ENCODE measurements around the gene JCAD. TPM values are rescaled to one million over a fixed set of nuclear protein-coding genes. Genes with fewer than 3 reads are reported as not detected.

Gene JCAD
- total RNA-seq, 3 donors from 2014 or later (not counting 1 experiment from before 2014, with no cell fraction given): 0.07 to 0.43 TPM; not detected in 1

- Mint-ChIP-seq H3K9me3 (no peaks in the 10 kb centered on the region), H3K4me3 (no peak overlapping the region), H3K36me3 (no peaks in the 10 kb centered on the region), H3K4me1 (peaks cover 0 to 4% of the 10 kb centered on the region in 2 donors), H3K27me3 (ENCODE audit: low read depth in 2 of 2) (peaks cover 15 to 23% of the 10 kb centered on the region in 2 donors), H3K27ac (no peak overlapping the region)
- DNase-seq (no peak), ATAC-seq (no peak)
- TF ChIP-seq, protein P1, sequence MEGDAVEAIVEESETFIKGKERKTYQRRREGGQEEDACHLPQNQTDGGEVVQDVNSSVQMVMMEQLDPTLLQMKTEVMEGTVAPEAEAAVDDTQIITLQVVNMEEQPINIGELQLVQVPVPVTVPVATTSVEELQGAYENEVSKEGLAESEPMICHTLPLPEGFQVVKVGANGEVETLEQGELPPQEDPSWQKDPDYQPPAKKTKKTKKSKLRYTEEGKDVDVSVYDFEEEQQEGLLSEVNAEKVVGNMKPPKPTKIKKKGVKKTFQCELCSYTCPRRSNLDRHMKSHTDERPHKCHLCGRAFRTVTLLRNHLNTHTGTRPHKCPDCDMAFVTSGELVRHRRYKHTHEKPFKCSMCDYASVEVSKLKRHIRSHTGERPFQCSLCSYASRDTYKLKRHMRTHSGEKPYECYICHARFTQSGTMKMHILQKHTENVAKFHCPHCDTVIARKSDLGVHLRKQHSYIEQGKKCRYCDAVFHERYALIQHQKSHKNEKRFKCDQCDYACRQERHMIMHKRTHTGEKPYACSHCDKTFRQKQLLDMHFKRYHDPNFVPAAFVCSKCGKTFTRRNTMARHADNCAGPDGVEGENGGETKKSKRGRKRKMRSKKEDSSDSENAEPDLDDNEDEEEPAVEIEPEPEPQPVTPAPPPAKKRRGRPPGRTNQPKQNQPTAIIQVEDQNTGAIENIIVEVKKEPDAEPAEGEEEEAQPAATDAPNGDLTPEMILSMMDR (IDR thresholded peaks at IDR 0.05): no peak
- Histone ChIP-seq H3K4me1 (ENCODE audit: control insufficient read depth, insufficient read depth, low read length) (no peaks in the 10 kb centered on the region), H3K9me3 (ENCODE audit: control insufficient read depth, insufficient read depth, low read length) (no peaks in the 10 kb centered on the region), H3K27me3 (ENCODE audit: control insufficient read depth, insufficient read depth, low read length) (no peaks in the 10 kb centered on the region), H3K36me3 (ENCODE audit: control insufficient read depth, insufficient read depth, low read length) (no peaks in the 10 kb centered on the region), H3K27ac (ENCODE audit: low read length) (no peak overlapping the region), H3K4me3 (ENCODE audit: low read length) (no peak overlapping the region)
- intact Hi-C loops (cut with micrococcal nuclease): no loop called here
- 59% methylated on average over 8 of the region's 11 CpGs for WGBS (ENCODE audit: insufficient coverage)
These were observed 10.8 kb upstream of the JCAD start for GRCh38 chr10:30070001-30070685.

- no peaks in the 10 kb centered on the region for H3K4me1 ChIP-seq (ENCODE audit: control insufficient read depth, insufficient read depth, low read length)
- Mint-ChIP-seq H3K4me1 (peaks cover 0 to 4% of the 10 kb centered on the region in 2 donors), H3K9me3 (no peaks in the 10 kb centered on the region), H3K27ac (no peak overlapping the region), H3K36me3 (no peaks in the 10 kb centered on the region), H3K27me3 (ENCODE audit: low read depth in 2 of 2) (peaks cover 19 to 23% of the 10 kb centered on the region in 2 donors), H3K4me3 (no peak overlapping the region)
- H3K27ac ChIP-seq (ENCODE audit: low read length): no peak overlapping the region
- no peak for DNase-seq
- TF ChIP-seq, protein P1 (IDR thresholded peaks at IDR 0.05): no peak
- no peak for ATAC-seq
- no peak overlapping the region for H3K4me3 ChIP-seq (ENCODE audit: low read length)
- 98% methylated on average over 4 of the region's 4 CpGs for WGBS (ENCODE audit: insufficient coverage)
- H3K27me3 ChIP-seq (ENCODE audit: control insufficient read depth, insufficient read depth, low read length): no peaks in the 10 kb centered on the region
- no peaks in the 10 kb centered on the region for H3K36me3 ChIP-seq (ENCODE audit: control insufficient read depth, insufficient read depth, low read length)
- no peaks in the 10 kb centered on the region for H3K9me3 ChIP-seq (ENCODE audit: control insufficient read depth, insufficient read depth, low read length)
- intact Hi-C loops (cut with micrococcal nuclease): no loop called here
These were observed 9.3 kb upstream of the JCAD start for GRCh38 chr10:30068492-30069223.

DNA sequence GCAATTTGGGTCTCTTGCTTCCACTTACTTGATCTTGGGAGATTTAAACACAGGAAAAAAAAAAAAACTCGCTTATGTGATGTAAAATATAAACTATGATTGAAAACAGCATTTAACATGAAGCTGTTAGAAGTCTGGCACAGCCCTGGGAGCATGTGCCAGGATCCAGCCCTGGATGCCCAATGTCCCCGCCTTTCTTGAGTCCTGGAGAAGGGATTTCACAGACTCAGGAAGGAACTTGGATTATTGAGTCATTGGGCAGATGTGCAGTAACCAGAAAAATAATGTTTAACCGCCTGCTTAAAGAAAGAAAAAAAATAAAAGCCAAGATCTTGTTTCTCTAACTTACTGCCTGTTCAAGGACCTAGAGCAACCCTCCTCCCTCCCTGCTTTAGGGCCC lies 3.7 kb upstream of the JCAD start:
- Histone ChIP-seq H3K27ac (ENCODE audit: low read length) (no peak overlapping the region), H3K27me3 (ENCODE audit: control insufficient read depth, insufficient read depth, low read length) (peaks cover 18% of the 10 kb centered on the region), H3K36me3 (ENCODE audit: control insufficient read depth, insufficient read depth, low read length) (no peaks in the 10 kb centered on the region), H3K4me3 (ENCODE audit: low read length) (no peak overlapping the region), H3K4me1 (ENCODE audit: control insufficient read depth, insufficient read depth, low read length) (peaks cover 10% of the 10 kb centered on the region), H3K9me3 (ENCODE audit: control insufficient read depth, insufficient read depth, low read length) (no peaks in the 10 kb centered on the region)
- 66% methylated on average over 3 of the region's 3 CpGs for WGBS (ENCODE audit: insufficient coverage)
- TF ChIP-seq, protein P1 (IDR thresholded peaks at IDR 0.05): no peak
- H3K4me1 Mint-ChIP-seq: peaks cover 6 to 10% of the 10 kb centered on the region in 2 donors
- ATAC-seq (no peak), DNase-seq (no peak)
- H3K27me3 Mint-ChIP-seq (ENCODE audit: low read depth in 2 of 2): peaks cover 46 to 51% of the 10 kb centered on the region in 2 donors
- no peak overlapping the region for H3K4me3 Mint-ChIP-seq
- no peaks in the 10 kb centered on the region for H3K9me3 Mint-ChIP-seq
- no peaks in the 10 kb centered on the region for H3K36me3 Mint-ChIP-seq
- H3K27ac Mint-ChIP-seq: no peak overlapping the region
- intact Hi-C loops (cut with micrococcal nuclease): no loop called here
